Activated CD8-positive, alpha-beta memory T cell treated with anti-CD3 and anti-CD28 coated beads for 24 hours (primary cell): ENCODE data around the gene SRGAP3.

Experiments used
- DNase-seq: peaks from one replicate; pipeline ENCODE4 v3.0.0-alpha.2; 2020

Gene SRGAP3

DNA sequence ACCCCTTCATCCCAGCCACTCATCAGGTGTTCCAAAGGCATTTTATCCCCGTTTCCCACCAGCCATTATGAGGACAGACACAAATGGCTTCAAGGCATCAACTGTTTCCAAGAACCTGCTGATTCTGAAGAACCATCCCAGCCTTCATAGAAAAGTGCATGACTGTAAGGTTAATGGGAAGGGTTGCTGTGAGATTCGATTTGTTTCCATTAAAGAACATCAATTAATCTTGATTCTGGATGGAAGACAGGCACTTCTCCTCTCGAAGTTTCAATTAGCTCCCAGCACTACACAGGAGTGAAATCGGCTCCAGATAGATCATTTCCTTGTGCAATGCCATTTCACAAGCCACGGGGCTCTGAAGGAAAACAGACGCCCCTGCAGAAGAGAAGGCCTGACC, 25.8 kb downstream of the SRGAP3 start:
- DNase-seq, result no peak

GRCh38 chr3:9222956-9223639, 26.3 kb downstream of the SRGAP3 start:
- DNase-seq, result no peak

DNA sequence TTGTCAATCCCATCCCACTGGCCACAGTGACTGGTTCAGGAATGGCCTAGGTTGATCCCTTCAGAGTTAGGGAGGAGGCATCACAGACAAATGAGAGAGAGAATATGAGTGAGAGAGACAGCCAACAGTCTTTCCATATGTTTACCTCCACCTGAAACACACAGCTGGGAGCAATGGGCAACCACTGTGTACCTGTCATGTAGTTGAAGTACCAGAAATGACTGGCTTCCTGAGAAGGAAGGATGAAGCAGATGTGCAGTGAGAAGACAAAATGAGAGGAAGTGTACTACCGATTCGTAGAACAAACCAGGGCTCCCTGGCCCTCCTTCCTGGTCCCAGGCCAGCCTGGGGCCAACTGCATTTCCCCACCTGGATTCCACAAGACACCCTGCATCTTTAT, 27.4 kb downstream of the SRGAP3 start:
- DNase-seq, result no peak

DNA sequence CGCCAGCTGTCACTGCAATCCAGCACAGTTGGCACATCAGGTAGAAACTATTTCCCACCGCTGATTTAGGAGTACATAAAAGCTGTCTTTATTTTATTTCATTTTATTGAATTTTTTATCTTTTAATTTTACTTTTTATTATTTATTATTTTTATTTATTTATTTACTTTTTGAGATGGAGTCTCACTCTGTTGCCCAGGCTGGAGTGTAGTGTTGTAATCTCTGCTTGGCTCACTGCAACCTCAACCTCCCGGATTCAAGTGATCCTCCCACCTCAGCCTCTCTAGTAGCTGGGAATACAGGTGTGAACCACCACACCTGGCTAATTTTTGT, 31.0 kb downstream of the SRGAP3 start:
- no peak for DNase-seq

DNA sequence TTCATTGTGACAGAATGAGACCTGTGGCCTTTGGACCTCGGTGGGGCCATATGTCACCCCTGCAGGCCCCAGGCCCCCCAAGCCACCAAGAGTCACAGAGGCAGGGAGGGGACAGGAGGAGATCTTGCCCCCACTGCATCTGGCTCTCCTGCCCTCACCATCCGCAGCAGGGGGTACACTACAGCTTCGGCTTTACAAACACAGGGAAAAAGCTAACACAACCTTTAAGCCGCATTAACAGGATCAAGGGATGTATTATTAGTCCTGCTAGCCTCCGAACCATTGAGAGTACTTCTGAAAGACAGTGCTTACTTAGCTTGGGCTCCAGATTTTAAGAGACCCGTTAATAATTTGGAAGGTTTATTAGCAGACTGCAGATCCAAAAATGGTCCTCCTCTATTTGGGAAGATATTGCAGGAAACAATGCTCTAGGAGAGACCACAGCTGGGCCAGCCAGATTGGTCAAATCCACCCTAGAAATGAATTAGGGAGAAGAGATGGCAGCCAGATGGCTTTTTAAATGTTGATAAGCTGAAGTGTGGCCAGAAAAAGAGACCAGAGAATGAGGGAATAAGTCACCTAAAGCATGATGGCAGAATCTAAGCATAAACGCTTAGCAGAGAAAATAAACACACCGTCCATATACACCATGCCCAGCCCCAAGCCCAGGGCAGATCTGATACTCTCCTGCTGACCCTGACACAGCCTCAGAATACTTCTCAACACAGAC, 31.5 kb downstream of the SRGAP3 start:
- DNase-seq, result no peak

- DNase-seq, result no peak
Observed at GRCh38 chr3:9216736-9217135, 32.7 kb downstream of the SRGAP3 start.

GRCh38 chr3:9214599-9214998, 34.8 kb downstream of the SRGAP3 start:
- DNase-seq, result no peak

- DNase-seq, result no peak
Observed at GRCh38 chr3:9214185-9214584, 35.3 kb downstream of the SRGAP3 start.

GRCh38 chr3:9213019-9213634, 36.3 kb downstream of the SRGAP3 start:
- DNase-seq, result no peak

DNA sequence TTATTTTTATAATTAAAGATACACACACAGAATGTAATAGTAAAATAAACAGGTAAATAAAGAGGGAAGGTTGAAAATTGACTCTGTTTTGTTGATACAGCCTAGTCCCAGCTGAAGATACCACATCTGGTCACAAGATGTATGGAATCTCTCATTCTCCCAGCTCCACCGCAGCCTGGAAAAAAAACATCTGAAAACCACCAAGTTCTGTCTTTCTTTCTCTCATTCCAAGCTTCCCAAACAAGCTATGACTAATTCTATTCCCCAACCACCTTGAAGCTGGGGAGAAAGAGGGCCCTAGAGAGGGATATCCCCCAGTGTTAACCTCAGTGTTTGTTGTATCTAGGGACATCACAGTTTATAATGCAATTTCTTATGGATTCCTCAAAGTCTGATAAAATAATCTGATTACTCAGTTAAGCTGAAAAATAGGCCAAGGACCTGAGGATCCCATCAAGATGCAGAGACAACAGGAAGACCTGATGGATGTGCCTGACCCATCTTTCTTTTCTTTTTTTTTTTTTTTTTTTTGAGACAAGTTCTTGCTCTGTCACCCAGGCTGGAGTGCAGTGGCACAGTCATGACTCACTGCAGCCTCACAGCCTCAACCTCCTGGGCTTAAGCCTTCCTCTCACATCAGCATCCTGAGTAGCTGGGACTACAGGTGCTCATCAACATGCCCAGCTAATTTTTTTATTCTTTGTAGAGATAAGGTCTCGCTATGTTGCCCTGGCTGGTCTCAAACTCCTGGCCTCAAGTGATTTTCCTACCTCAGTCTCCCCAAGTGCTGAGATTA, 38.1 kb downstream of the SRGAP3 start:
- DNase-seq, result no peak

DNA sequence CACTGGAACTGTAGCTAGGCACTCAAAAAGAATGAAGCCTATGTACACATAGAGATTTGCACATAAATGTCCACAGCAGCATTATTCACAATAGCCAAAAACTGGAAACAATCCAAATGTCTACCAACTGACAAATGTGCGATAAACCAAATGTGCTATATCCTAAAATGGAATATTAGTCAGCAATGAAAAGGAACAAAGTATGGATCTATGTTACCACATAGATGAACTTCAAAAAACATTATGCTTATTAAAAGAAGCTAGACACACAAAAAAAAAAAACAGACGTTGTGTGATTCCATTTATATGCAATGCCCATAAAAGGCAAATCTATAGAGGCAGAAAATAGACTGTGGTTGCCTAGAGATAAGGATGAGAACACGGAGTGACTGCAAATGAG, 39.7 kb downstream of the SRGAP3 start:
- DNase-seq, result no peak

GRCh38 chr3:9208605-9209152, 40.8 kb downstream of the SRGAP3 start:
- DNase-seq, result no peak

GRCh38 chr3:9207116-9207763, 42.2 kb downstream of the SRGAP3 start:
- no peak for DNase-seq

DNA sequence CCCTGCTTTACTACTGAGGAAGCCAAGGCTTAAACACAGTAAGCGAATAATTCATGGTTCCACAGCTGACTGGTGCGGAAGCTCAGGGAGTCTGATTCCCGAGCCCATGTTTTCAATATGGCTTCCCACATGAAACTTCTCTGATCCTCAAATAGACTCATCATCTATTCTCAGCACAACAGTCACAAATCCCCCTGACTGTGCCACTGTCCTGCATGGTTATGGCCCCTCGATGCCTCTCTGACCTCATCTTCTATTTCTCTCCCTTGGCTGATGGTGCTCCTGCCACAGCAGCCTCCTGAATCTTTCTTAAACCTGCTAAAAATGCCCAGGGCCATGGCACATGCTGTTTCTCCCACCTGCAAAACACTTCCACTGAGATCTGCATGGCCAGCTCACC, 43.2 kb downstream of the SRGAP3 start:
- DNase-seq, result no peak

- no peak for DNase-seq
Observed at GRCh38 chr3:9205345-9206143, 43.9 kb downstream of the SRGAP3 start.

- DNase-seq, result no peak
Observed at GRCh38 chr3:9204253-9204992, 45.0 kb downstream of the SRGAP3 start.

- no peak for DNase-seq
Observed at GRCh38 chr3:9203317-9203716, 46.1 kb downstream of the SRGAP3 start.

- no peak for DNase-seq
Observed at GRCh38 chr3:9202546-9202945, 46.9 kb downstream of the SRGAP3 start.

DNA sequence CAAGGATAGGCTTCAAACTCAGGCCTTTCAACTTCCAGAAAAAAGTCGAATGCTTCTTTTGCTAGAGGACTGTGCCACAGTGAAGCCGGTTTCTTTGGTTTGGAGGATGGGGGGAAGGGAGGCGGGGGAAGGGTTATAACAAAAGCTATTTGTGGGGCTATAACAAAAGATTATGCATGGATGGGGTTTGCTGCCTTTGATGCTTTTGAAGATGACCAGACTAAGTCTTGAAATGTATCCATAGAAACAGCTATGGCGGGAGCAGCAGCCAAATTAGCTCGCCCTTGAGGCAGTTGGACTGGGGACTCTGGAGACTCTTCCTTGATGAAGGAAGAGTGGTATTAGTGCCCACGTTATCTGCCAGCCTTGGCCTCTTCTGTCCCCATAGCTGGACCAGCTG, 47.5 kb downstream of the SRGAP3 start:
- DNase-seq, result no peak

- no peak for DNase-seq
Observed at GRCh38 chr3:9201266-9201665, 48.2 kb downstream of the SRGAP3 start.

DNA sequence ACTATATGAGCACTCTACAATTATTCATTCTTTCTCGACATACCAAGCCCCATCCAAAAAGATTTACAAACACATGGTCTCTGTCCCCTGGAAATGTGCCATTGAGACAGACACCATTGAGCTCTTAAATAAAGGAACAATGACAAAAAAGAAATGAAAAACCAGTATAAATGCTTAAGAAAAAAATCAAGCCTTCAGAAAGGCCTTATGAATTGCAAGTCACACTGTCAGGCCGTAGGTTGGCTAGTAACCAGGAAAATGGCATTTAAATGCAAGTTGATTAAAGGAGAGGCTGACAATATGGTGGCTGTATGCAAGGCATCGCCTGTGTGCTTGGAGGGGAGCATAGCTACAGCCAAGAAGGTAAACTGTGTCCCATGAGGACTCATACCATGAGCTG, 49.7 kb downstream of the SRGAP3 start:
- DNase-seq, result no peak
